LNCAP (cell line): Measurements from ENCODE around the gene STMND1.

Source experiments
- TF ChIP-seq, protein P1 (sequence below): fragments of 450-650 bp; IDR thresholded peaks from 2 replicates; pipeline ENCODE4 v1.5.1; 2017; ENCODE audit warnings: mild to moderate bottlenecking

STMND1 gene

DNA sequence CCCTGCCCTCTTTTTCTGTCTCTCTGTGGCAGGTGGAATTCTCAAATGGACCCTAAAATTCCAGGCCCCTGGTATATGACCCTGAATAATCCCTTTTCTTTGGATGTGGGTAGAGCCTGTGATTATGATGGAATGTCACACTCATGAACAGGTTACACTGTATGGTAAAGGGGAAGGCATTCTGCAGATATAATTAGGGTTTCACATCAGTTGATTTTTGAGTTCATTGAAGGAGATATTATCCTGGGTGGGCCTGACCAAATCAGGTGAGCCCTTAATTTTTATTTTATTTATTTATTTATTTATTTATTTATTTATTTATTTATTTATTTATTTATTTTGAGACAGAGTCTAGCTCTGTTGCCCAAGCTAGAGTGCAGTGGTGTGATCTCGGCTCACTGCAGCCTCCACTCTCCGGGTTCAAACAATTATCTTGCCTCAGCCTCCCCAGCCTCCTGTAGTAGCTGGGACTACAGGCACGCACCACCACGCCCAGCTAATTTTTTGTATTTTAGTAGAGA is 13.7 kb upstream of the STMND1 start:
- TF ChIP-seq, protein P1, sequence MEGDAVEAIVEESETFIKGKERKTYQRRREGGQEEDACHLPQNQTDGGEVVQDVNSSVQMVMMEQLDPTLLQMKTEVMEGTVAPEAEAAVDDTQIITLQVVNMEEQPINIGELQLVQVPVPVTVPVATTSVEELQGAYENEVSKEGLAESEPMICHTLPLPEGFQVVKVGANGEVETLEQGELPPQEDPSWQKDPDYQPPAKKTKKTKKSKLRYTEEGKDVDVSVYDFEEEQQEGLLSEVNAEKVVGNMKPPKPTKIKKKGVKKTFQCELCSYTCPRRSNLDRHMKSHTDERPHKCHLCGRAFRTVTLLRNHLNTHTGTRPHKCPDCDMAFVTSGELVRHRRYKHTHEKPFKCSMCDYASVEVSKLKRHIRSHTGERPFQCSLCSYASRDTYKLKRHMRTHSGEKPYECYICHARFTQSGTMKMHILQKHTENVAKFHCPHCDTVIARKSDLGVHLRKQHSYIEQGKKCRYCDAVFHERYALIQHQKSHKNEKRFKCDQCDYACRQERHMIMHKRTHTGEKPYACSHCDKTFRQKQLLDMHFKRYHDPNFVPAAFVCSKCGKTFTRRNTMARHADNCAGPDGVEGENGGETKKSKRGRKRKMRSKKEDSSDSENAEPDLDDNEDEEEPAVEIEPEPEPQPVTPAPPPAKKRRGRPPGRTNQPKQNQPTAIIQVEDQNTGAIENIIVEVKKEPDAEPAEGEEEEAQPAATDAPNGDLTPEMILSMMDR, result no peak

- TF ChIP-seq, protein P1, result no peak
These were observed 10.7 kb upstream of the STMND1 start for GRCh38 chr6:17091122-17091521.

DNA sequence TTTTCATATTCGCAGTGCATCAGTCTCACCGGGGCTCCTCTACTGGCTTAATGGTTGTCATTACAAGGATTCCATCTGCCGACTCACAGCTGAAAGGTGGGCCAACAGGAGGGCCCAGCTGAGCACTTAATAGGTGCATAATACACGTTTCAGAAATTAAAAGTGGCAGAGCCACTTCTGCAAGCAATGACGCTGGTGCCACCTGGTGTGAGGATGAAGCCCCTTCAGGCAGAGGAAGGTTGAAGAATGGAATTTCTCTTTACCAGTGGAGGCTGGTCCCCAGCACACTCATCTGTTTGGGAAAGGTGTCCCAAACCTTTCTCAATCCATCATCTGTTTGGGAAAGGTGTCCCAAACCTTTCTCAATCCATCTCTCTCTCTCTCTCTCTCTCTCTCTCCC is 8.2 kb upstream of the STMND1 start:
- TF ChIP-seq, protein P1, result no peak; the same call in 1 of the 2 replicates

DNA sequence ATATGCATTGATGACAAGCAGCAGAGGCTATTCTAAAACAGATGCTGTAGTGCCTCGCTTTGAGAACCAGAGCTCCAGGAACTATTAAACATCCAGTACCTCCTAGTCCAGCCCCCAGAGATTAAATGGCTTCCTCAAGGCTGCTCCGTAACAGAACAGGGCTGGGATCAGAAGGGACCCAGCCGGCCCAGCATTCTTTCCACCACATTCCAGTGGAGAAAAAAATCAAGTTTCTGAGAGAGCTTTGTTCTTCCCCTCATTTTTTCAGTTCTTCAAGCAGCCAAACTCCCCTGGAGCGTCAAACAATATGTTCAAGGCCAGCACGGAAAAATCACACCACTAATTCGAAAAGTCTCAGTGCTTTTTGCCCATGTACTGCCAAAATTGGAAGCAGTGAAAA is 5.8 kb upstream of the STMND1 start:
- TF ChIP-seq, protein P1, result no peak

DNA sequence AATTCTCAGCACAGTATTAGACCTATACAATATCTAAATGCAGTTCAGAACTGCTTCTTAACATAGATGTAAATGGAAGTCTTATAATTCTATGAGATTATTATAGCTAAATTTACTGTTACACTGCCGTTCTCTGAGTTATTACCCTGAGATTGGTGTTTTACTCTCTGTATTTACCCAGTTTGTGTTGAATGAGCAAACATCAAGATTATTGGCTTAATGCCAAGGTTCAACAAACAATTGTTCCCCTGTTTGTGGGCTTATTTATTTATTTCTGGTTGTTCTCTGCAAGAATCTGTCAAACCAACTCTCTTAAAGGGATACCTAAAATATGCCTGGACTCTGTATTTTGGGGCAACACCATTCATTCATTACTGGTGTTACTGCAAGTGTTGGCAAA is 5.2 kb upstream of the STMND1 start:
- TF ChIP-seq, protein P1, result no peak

DNA sequence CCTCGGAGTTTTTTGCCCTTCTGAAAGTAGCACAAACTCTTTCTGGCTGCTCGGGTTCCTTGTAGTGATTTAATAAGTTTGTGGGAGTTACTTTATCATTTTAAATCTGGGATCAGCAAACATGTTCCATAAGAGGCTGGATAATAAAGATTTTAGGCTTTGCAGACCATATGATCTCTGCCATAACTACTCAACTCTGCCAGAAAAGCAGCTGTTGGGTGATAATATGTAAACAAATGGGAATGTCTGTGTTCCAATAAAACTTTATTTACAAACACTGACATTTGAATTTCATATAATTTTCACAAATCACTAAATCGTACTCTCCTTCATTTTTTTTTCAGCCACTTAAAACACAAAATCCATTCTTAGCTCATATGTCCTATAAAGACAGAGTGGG is 3.9 kb upstream of the STMND1 start:
- TF ChIP-seq, protein P1, result no peak

DNA sequence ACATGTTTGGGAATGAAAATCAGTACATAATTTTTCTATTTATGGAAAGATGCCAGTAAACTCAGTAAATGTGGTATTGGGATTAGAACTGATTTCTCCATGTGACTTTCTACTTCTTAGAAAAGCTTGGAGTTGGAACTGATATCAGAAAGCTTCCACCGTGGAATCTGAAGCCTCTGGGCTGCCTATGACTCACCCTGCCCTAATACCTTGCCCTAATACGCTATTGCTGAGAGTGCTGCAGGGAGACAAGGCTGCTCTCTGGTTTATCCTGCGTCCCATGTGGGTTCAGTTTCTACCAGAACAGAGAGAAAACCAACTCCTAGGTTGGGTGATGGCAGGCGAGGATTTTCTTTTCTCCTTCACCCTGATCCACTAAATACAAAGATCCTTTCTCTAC is 3.3 kb upstream of the STMND1 start:
- TF ChIP-seq, protein P1, result no peak
